ENCODE measurements around the gene SYNPR.
A peak's percentile ranks its signal among the peaks of the same experiment; 100 is the strongest.

The SYNPR gene

DNA sequence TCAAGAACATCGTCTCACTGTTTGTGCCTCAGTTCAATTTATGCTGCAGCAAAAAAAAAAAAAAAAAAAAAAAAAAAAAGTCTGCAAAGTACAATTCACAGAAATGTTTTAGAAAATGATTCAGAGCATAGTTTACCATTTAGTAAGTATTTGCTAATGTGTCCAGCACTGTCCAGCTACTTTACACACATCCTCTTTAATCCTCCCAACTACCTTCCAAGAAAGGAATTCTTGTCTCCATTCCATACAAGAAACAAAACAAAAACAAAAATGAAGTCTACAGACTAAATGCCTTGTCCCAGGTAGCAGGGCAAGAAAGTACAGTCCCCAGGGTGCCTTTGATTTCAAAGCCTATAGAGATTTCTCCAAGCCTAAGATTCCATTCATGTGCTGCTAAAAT is 335.5 kb downstream of the SYNPR start:
- TF ChIP-seq ZC3H10 (CRISPR knock-in tag; IDR thresholded peaks at IDR 0.05) (no peak), SNAI2 (CRISPR knock-in tag; IDR thresholded peaks at IDR 0.05) (no peak), ZFP3 (CRISPR knock-in tag; IDR thresholded peaks at IDR 0.05) (no peak), TOX (CRISPR knock-in tag; IDR thresholded peaks at IDR 0.05; ENCODE audit: borderline replicate concordance) (no peak), CSDC2 (CRISPR knock-in tag; IDR thresholded peaks at IDR 0.05) (no peak), OSR1 (CRISPR knock-in tag; IDR thresholded peaks at IDR 0.05) (no peak), RARB (CRISPR knock-in tag; IDR thresholded peaks at IDR 0.05) (no peak), ZNF8 (CRISPR knock-in tag; IDR thresholded peaks at IDR 0.05) (no peak), ZFP30 (CRISPR knock-in tag; IDR thresholded peaks at IDR 0.05) (no peak), TCF4 (CRISPR knock-in tag; IDR thresholded peaks at IDR 0.05; ENCODE audit: borderline replicate concordance) (no peak), GLIS3 (CRISPR knock-in tag; IDR thresholded peaks at IDR 0.05) (no peak), ESRRG (CRISPR knock-in tag; IDR thresholded peaks at IDR 0.05) (no peak)
- TF ChIP-seq, protein P1, sequence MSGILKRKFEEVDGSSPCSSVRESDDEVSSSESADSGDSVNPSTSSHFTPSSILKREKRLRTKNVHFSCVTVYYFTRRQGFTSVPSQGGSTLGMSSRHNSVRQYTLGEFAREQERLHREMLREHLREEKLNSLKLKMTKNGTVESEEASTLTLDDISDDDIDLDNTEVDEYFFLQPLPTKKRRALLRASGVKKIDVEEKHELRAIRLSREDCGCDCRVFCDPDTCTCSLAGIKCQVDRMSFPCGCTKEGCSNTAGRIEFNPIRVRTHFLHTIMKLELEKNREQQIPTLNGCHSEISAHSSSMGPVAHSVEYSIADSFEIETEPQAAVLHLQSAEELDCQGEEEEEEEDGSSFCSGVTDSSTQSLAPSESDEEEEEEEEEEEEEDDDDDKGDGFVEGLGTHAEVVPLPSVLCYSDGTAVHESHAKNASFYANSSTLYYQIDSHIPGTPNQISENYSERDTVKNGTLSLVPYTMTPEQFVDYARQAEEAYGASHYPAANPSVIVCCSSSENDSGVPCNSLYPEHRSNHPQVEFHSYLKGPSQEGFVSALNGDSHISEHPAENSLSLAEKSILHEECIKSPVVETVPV (CRISPR knock-in tag; IDR thresholded peaks at IDR 0.05): no peak
- TF ChIP-seq, protein P2, sequence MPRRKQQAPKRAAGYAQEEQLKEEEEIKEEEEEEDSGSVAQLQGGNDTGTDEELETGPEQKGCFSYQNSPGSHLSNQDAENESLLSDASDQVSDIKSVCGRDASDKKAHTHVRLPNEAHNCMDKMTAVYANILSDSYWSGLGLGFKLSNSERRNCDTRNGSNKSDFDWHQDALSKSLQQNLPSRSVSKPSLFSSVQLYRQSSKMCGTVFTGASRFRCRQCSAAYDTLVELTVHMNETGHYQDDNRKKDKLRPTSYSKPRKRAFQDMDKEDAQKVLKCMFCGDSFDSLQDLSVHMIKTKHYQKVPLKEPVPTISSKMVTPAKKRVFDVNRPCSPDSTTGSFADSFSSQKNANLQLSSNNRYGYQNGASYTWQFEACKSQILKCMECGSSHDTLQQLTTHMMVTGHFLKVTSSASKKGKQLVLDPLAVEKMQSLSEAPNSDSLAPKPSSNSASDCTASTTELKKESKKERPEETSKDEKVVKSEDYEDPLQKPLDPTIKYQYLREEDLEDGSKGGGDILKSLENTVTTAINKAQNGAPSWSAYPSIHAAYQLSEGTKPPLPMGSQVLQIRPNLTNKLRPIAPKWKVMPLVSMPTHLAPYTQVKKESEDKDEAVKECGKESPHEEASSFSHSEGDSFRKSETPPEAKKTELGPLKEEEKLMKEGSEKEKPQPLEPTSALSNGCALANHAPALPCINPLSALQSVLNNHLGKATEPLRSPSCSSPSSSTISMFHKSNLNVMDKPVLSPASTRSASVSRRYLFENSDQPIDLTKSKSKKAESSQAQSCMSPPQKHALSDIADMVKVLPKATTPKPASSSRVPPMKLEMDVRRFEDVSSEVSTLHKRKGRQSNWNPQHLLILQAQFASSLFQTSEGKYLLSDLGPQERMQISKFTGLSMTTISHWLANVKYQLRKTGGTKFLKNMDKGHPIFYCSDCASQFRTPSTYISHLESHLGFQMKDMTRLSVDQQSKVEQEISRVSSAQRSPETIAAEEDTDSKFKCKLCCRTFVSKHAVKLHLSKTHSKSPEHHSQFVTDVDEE (CRISPR knock-in tag; IDR thresholded peaks at IDR 0.05): no peak
- TF ChIP-seq, protein P3, sequence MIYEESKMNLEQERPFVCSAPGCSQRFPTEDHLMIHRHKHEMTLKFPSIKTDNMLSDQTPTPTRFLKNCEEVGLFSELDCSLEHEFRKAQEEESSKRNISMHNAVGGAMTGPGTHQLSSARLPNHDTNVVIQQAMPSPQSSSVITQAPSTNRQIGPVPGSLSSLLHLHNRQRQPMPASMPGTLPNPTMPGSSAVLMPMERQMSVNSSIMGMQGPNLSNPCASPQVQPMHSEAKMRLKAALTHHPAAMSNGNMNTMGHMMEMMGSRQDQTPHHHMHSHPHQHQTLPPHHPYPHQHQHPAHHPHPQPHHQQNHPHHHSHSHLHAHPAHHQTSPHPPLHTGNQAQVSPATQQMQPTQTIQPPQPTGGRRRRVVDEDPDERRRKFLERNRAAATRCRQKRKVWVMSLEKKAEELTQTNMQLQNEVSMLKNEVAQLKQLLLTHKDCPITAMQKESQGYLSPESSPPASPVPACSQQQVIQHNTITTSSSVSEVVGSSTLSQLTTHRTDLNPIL (CRISPR knock-in tag; IDR thresholded peaks at IDR 0.05; ENCODE audit: low read depth): no peak
- TF ChIP-seq, protein P4, sequence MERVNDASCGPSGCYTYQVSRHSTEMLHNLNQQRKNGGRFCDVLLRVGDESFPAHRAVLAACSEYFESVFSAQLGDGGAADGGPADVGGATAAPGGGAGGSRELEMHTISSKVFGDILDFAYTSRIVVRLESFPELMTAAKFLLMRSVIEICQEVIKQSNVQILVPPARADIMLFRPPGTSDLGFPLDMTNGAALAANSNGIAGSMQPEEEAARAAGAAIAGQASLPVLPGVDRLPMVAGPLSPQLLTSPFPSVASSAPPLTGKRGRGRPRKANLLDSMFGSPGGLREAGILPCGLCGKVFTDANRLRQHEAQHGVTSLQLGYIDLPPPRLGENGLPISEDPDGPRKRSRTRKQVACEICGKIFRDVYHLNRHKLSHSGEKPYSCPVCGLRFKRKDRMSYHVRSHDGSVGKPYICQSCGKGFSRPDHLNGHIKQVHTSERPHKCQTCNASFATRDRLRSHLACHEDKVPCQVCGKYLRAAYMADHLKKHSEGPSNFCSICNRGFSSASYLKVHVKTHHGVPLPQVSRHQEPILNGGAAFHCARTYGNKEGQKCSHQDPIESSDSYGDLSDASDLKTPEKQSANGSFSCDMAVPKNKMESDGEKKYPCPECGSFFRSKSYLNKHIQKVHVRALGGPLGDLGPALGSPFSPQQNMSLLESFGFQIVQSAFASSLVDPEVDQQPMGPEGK (CRISPR knock-in tag; IDR thresholded peaks at IDR 0.05; ENCODE audit: borderline replicate concordance): no peak
- ATAC-seq: peak; percentile 59; the same call in 2 of the 3 replicates

DNA sequence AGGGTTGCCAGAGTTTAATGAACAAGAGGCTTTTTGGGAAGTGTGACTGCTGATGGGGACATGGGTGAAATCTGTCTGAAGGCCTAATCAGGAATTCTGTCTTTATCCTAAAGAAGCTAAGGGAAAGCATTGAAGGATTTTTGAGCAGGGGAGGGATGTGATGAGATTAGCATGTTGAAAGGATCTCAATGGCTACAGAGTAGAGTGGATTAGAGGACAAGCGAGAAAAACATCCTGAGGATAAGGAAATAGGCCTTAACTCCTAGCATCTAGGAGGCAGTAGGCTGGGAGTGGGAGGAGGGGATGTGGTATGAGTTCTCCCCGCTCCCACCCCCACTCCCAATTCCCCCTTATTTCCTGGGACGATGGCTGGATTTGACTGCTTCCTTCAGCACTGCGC is 339.3 kb downstream of the SYNPR start:
- TF ChIP-seq, protein P3 (CRISPR knock-in tag; IDR thresholded peaks at IDR 0.05; ENCODE audit: low read depth): no peak
- no peak for TF ChIP-seq ESRRG (CRISPR knock-in tag; IDR thresholded peaks at IDR 0.05)
- TF ChIP-seq, protein P1 (CRISPR knock-in tag; IDR thresholded peaks at IDR 0.05): no peak
- TF ChIP-seq ISL1 (CRISPR knock-in tag; IDR thresholded peaks at IDR 0.05): no peak
- TF ChIP-seq ZNF70 (CRISPR knock-in tag; IDR thresholded peaks at IDR 0.05): no peak
- TF ChIP-seq CSDC2 (CRISPR knock-in tag; IDR thresholded peaks at IDR 0.05): no peak
- no peak for TF ChIP-seq GLIS3 (CRISPR knock-in tag; IDR thresholded peaks at IDR 0.05)
- TF ChIP-seq ZNF8 (CRISPR knock-in tag; IDR thresholded peaks at IDR 0.05): no peak
- TF ChIP-seq TOX (CRISPR knock-in tag; IDR thresholded peaks at IDR 0.05; ENCODE audit: borderline replicate concordance): no peak
- no peak for TF ChIP-seq ZFP30 (CRISPR knock-in tag; IDR thresholded peaks at IDR 0.05)
- TF ChIP-seq, protein P5, sequence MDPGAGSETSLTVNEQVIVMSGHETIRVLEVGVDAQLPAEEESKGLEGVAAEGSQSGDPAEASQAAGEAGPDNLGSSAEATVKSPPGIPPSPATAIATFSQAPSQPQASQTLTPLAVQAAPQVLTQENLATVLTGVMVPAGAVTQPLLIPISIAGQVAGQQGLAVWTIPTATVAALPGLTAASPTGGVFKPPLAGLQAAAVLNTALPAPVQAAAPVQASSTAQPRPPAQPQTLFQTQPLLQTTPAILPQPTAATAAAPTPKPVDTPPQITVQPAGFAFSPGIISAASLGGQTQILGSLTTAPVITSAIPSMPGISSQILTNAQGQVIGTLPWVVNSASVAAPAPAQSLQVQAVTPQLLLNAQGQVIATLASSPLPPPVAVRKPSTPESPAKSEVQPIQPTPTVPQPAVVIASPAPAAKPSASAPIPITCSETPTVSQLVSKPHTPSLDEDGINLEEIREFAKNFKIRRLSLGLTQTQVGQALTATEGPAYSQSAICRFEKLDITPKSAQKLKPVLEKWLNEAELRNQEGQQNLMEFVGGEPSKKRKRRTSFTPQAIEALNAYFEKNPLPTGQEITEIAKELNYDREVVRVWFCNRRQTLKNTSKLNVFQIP (CRISPR knock-in tag; IDR thresholded peaks at IDR 0.05; ENCODE audit: borderline replicate concordance, low read depth): no peak
- TF ChIP-seq, protein P4 (CRISPR knock-in tag; IDR thresholded peaks at IDR 0.05; ENCODE audit: borderline replicate concordance): no peak
- no peak for TF ChIP-seq ZNF565 (CRISPR knock-in tag; conservative IDR thresholded peaks at IDR 0.05; ENCODE audit: low read depth)
- TF ChIP-seq ZC3H10 (CRISPR knock-in tag; IDR thresholded peaks at IDR 0.05): no peak
- TF ChIP-seq OSR1 (CRISPR knock-in tag; IDR thresholded peaks at IDR 0.05): no peak
- no peak for TF ChIP-seq ARNTL (CRISPR knock-in tag; IDR thresholded peaks at IDR 0.05; ENCODE audit: borderline replicate concordance, low read depth)
- TF ChIP-seq PPARA (CRISPR knock-in tag; IDR thresholded peaks at IDR 0.05; ENCODE audit: borderline replicate concordance): no peak
- no peak for TF ChIP-seq SNAI2 (CRISPR knock-in tag; IDR thresholded peaks at IDR 0.05)
- no peak for TF ChIP-seq TCF4 (CRISPR knock-in tag; IDR thresholded peaks at IDR 0.05; ENCODE audit: borderline replicate concordance)
- no peak for TF ChIP-seq BACH2 (CRISPR knock-in tag; IDR thresholded peaks at IDR 0.05; ENCODE audit: borderline replicate concordance)
- ATAC-seq: no peak

Measured in SK-N-SH treated with all-trans-retinoic acid at 6 μM for 48 hours (cell line).